HG02642 (cell line): ENCODE results near the gene DNAH11.
"Not testable (repeated sequence)": the region's sequence is repeated elsewhere in the genome, so short reads cannot be mapped to it uniquely, and the experiment has no call there.

Source experiments
- ATAC-seq: cut with Tn5 transposase; IDR thresholded peaks from one replicate; pipeline ENCODE4 v1.9.1; 2021; ENCODE audit warnings: mild to moderate bottlenecking; ENCODE audit not compliant: unreplicated experiment, poor library complexity

Gene DNAH11, protein sequence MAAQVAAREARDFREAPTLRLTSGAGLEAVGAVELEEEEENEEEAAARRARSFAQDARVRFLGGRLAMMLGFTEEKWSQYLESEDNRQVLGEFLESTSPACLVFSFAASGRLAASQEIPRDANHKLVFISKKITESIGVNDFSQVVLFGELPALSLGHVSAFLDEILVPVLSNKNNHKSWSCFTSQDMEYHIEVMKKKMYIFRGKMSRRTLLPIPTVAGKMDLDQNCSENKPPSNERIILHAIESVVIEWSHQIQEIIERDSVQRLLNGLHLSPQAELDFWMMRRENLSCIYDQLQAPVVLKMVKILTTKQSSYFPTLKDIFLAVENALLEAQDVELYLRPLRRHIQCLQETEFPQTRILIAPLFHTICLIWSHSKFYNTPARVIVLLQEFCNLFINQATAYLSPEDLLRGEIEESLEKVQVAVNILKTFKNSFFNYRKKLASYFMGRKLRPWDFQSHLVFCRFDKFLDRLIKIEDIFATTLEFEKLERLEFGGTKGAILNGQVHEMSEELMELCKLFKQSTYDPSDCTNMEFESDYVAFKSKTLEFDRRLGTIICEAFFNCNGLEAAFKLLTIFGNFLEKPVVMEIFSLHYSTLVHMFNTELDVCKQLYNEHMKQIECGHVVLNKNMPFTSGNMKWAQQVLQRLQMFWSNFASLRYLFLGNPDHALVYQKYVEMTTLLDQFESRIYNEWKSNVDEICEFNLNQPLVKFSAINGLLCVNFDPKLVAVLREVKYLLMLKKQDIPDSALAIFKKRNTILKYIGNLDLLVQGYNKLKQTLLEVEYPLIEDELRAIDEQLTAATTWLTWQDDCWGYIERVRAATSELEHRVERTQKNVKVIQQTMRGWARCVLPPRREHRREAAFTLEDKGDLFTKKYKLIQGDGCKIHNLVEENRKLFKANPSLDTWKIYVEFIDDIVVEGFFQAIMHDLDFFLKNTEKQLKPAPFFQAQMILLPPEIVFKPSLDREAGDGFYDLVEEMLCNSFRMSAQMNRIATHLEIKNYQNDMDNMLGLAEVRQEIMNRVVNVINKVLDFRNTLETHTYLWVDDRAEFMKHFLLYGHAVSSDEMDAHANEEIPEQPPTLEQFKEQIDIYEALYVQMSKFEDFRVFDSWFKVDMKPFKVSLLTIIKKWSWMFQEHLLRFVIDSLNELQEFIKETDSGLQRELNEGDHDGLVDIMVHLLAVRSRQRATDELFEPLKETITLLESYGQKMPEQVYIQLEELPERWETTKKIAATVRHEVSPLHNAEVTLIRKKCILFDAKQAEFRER (N-terminal part only)

GRCh38 chr7:21542891-21543527, at the start of gene DNAH11:
Gene DNAH11 (plus strand): TSS chr7:21543039. CDS start chr7:21543246, 207 bp downstream.
- ATAC-seq: peak; percentile 88

- no peak for ATAC-seq
Observed at GRCh38 chr7:21495731-21496130, 47.1 kb upstream of the DNAH11 start.

GRCh38 chr7:21497072-21497471, 45.8 kb upstream of the DNAH11 start:
- no peak for ATAC-seq

DNA sequence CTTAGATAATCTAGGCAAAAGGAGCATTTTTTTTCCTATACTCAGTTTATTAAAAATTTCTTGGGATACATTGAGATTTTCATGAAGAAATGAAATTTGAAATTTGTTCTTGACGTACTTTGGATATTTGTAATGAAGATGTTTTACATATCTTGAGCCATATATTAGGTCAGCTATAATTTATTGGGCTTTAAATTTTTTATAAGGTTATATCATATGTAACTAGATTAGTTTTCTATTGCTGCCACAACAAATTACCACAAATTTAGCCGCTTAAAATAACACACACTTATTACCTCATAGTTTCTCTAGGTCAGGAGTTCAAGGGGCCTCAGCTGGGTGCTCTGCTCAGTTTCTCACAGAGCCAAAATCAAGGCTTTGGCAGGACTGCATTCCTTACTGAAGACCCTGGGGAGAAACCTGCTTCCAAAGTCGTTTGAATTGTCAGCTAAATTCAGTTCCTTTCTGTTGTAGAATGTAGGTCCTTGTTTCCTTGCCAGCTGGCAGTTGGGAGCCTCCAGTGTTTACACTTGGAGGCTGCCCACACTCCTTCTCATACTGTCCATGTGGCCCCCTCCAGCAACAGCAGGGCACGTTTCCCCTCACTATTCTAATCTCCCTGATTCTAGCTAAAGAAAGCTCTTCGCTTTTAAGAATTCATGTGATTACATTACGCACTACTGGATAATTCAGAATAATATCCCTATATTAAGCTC, 42.6 kb upstream of the DNAH11 start:
- no peak for ATAC-seq

- no peak for ATAC-seq
Observed at GRCh38 chr7:21504021-21504420, 38.8 kb upstream of the DNAH11 start.

GRCh38 chr7:21507627-21508343, 35.1 kb upstream of the DNAH11 start:
- ATAC-seq: peak; percentile 48

GRCh38 chr7:21508538-21508937, 34.3 kb upstream of the DNAH11 start:
- no peak for ATAC-seq

- no peak for ATAC-seq
Observed at GRCh38 chr7:21514062-21514461, 28.8 kb upstream of the DNAH11 start.

- no peak for ATAC-seq
Observed at GRCh38 chr7:21524680-21525079, 18.2 kb upstream of the DNAH11 start.

GRCh38 chr7:21526007-21526406, 16.8 kb upstream of the DNAH11 start:
- ATAC-seq: no peak

GRCh38 chr7:21526448-21526847, 16.4 kb upstream of the DNAH11 start:
- no peak for ATAC-seq

DNA sequence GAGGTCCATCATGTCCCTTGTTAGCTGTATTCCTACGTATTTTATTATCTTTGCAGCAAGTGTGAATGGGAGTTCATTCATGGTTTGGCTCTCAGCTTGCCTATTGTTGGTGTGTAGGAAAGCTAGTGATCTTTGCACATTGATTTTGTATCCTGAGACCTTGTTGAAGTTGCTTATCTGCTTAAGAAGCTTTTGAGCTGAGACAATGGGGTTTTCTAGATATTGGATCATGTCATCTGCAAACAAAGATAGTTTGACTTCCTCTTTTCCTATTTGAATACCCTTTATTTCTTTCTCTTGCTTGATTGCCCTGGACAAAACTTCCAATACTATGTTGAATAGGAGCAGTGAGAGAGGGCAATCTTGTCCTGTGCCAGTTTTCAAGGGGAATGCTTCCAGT, 10.4 kb upstream of the DNAH11 start:
- ATAC-seq: not testable (repeated sequence)

DNA sequence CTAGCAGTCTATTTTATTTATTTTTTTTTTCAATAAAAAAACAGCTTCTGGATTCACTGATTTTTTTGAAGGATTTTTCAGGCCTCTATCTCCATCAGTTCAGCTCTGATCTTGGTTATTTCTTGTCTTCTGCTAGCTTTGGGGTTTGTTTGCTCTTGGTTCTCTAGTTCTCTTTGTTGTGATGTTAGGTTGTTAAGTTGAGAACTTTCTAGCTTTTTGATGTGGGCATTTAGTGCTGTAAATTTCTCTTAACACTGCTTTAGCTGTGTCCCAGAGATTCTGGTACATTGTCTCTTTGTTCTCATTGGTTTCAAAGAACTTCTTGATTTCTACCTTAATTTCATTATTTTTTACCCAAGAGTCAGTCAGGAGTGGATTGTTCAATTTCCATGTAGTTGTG, 9.2 kb upstream of the DNAH11 start:
- not testable (repeated sequence) for ATAC-seq

DNA sequence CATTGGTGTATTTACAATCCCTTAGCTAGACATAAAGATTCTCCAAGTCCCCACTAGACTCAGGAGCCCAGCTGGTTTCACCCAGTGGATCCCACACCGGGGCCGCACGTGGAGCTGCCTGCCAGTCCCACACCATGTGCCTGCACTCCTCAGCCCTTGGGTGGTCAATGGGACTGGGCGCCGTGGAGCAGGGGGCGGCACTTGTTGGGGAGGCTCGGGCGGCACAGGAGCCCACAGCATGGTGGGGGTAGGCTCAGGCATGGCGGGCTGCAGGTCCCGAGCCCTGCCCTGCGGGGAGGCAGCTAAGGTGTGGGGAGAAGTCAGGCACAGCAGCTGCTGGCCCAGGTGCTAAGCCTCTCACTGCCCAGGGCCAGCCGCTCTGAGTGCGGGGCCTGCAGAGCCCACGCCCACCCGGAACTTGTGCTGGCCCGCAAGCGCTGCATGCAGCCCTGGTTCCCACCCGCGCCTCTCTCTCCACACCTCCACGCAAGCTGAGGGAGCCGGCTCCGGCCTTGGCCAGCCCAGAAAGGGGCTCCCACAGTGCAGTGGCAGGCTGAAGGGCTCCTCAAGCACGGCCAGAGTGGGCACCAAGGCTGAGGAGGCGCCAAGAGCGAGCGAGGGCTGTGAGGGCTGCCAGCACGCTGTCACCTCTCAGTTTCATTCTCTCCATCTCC, 6.3 kb upstream of the DNAH11 start:
- ATAC-seq: not testable (repeated sequence)

GRCh38 chr7:21538936-21539495, 3.8 kb upstream of the DNAH11 start:
- ATAC-seq: no peak

DNA sequence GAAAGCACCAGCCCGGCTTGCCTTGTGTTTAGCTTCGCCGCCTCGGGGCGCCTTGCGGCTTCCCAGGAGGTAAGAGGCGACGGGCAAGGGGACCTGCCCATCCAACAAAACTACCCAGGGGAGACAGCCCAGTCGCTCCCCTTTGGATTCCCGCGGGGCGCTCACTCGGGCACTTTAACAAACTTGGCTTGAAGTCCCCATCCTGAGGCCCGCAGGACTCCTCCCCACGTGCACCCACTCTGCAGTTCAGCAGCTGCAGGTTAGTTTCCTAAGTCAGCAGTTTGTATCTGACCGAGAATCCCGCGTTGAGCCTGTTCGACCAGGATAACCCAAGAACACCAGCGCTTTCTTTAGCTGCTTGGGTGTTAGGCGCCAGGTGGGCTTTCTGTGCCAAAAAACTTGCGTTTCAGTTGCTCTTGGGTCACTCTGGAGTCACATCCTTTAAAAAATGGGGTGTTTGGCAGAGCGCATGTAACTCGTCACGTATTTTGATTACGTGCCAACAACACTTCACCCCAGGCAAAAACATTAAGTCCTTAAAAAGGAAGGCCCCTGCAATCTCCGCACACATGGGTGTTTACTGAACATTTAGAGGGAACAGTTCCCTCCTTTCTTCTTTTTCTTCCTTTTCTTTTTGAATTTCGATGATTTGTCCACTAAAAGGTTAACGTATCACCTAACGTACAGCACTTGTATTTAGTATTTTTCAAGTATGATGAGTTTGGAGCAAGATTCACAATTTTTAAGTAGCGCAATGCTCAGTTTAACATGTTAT, 876 bp downstream of the DNAH11 start:
- ATAC-seq: no peak

GRCh38 chr7:21544303-21544656, 1.4 kb downstream of the DNAH11 start:
- ATAC-seq: no peak
